GM18505 (cell line): ENCODE results near the gene GFAP.
A peak's percentile ranks its signal among the peaks of the same experiment; 100 is the strongest.

ENCODE experiments used
- ATAC-seq: cut with Tn5 transposase; IDR thresholded peaks from one replicate; pipeline ENCODE4 v1.9.1; 2021; ENCODE audit not compliant: unreplicated experiment
- POLR2A ChIP-seq: IDR thresholded peaks from 4 replicates; pipeline ENCODE4 v1.6.1; 2011; ENCODE audit warnings: borderline replicate concordance; ENCODE audit not compliant: insufficient read depth, insufficient read length; ENCODE audit errors: extremely low read depth

Gene GFAP

DNA sequence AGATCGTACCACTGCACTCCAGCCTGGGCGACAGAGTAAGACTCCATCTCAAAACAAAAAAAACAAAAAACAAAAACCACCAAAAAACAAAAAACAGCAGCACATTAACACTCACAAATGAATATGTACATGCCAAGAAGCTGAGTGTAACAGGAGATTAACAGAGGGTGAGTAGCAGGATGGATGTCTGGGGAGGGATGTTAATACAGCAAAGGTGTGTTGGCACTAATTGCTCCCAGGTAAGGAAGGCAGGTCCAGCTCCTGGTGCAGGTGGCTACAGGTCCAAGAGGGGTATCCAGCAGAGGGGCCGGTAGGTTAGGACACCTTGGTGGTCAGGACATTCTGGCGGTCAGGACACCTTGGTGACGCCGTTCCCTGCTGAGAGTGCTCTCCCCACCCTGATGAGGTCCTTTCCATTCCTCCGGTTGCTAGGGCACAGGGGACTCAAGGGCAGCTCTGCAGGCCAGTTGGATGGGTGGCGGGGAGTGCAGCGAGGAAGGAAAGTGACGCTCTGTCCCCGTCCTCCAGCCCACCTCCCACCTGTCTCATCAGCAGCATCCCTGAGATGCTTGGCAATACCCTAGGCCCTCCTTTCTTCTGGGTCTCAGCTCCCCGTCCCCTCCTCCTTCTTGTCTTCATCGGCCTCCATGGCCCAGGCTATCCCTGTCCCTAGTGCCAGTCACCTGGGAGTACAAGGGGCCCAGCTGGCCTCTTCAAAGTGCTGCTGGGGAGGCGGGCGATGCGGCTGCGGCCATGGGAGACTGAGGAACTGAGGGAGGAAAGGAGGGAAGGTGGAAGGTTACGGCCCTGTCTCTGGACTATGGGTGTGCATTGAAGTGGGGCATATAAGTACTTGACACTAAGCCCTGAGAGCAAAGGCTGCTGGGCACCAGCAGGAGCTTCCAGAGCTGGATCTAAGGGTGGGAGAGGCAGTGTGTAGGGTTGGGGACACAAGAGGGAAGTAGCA lies 10.7 kb upstream of the GFAP start:
- no peak for ATAC-seq
- TF ChIP-seq POLR2A, result no peak

DNA sequence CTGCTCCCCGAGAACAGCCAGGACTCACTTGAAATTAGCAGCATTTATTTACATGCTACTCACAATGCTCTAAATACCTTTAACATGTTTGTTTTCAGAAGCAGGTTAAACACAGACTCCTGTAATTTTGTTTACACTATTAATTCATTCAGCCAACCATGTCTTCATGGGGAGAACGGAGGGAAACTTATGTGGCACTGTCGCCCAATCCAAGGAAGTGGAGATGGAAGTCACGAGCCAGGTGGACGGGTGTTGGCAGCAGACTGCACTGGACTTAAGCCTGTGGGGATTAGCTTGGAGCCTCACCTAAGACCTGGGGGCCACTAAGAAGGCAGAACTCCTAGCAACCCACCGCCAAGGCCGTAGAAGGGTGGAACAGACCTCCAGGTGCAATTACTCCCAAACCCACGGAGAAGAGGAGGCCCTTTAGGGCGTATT lies 8.8 kb upstream of the GFAP start:
- no peak for TF ChIP-seq POLR2A
- no peak for ATAC-seq

DNA sequence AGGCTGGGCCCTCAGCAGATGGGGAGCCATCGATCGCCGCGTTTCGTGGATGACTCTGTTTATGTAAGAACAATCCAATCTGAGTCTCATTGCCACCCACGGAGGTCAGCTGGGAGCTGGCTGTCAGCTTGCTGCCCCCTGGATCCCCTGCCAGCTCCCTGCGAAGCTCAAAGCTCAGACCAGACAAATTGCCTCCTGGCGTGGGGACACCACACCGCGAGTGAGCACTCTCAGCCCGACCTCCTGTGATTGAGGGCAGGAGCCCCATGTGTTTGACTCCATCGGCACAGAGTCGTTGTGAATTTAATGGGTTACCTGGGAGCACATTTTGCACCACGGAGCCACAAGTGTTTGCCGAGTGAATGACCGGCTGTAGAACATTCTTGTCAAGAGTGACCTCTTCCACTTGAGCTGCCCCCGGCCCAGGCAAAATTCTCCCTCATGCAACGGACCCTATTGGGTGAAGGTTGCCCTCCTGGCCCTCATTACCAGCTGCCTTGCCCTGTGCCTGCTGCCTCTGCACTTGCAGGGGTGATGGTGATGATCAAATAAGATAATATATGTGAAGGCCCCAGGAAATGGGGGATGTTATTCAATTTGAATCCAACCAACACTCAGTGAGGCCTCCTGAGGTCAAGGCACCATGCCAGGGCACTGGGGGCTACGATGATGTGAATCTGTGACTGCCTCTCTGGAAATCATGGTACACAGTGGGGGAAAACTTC lies 7.6 kb upstream of the GFAP start:
- TF ChIP-seq POLR2A, result no peak
- no peak for ATAC-seq

DNA sequence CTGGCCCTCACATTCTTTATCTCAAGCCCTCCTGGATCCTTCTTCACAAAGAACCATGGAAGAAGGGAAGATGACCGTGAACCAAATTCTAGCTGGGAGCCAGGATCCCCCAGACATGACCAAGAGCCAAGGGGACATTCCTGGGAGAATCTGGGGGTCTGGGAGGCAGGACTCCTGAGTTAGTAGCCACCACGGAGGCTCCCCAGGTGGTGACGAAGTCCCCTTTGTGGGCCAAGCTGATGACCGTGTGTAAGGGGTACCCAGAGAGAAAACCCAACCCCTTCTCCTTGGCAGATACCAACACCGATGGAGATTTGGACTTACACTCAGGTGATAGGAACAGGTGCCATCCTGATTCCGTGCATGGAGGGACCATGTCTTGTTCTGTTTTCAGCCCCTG lies 6.8 kb upstream of the GFAP start:
- ATAC-seq, result no peak
- no peak for TF ChIP-seq POLR2A

DNA sequence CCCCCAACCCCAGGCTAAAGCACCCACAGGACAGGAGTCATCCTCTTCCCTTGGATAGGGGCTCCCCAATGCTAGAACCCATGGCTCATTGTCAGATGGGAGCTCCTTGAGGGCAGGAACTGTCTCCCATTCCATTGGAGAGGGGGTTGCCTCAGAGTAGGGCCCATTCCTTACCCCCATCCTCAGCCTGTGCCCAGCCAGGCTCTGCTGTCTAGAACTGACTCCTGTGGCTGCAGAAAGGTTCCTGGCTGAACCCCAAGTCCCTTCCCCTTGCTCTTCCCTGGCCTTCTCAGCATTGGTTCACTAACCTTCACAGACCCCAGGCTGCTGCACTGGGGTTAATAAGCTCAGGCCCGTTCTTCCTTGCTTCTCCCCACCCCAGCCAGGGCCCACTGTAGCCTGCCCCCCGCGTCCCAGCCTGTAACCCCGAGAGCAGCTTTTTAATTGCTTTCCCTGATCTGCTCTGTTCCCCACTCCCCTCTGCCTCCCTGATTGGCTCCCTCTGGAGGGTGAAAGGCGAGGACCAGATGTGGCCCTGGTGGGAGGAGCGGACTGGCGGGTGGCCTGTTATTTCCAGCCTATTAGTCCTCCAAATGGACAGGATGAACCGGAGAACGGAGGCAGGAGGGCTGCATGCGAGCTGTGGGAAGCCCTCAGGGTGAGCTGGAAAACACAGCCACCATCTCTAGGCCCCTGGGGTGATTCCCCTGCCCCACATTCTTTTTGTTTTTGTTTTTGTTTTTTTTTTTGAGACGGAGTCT lies 6.0 kb upstream of the GFAP start:
- no peak for TF ChIP-seq POLR2A
- ATAC-seq, result no peak

DNA sequence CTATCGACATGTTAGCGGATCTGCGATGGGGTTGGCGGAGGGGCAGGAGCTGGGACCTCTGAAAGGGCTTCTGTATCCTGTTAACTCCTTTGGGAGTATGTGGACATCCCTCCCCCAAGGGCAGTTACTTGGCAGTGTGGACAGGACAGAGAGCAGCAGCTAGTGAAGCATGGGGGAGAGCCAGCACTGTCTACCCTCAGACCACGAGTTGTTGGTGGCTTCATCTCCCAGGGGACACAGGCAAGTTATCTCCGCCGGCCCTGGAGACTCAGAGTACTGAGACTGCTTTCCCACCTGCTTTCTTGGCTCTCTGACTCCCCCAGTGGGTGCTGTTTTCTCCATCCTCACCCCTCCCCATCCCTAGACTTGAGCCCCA lies 5.3 kb upstream of the GFAP start:
- peak; percentile 4 for TF ChIP-seq POLR2A
- ATAC-seq, result no peak

DNA sequence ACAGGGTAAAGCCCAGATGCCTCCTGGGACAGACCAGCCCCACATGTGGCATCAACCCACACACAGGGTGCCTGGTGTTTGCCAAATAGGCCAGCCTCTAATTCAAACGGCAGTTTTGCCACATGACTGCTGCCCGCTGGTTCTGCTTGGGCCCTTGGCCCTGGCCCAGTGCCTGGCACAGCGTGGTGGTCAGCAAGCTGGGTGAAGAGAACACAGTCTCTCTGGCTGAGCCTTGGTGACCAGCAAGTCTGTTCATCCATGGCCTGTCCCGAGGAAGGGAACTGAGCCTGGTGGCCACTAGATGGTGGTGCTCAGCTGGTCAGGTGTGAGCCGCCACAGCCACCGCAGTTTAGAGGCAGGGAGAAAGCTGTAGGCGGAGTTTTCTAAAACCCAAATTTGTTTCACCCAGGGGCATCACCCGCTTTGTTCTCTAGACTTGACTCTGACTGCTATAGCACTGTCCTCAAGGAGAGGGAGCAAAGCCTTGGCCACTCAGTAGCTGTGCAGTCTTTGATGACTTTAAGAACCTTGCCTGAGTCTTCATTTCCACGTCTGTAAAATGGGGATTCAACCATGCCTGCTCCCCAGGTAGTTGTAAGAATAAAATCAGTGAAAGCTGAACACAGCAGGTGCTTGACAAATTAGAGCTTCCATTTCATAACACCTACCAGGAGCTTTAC lies 4.7 kb upstream of the GFAP start:
- ATAC-seq, result no peak

DNA sequence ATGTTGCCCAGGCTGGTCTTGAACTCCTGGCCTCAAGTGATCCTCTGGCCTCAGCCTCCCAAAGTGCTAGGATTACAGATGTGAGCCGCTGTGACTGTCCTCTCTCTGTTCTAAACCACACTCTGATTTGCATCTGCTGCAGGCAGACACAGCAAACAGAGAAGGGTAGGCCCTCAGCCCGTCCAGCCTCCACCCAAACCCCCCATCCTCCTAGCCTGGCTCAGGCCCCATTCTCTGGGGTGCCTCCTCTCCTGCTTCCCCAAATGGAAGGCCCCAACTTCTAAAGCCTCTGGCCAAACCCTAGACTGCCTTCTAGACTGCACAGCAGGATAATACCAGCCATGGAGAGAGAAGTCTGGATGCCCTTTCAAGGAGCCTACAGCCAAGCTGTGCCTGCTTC lies 4.1 kb upstream of the GFAP start:
- TF ChIP-seq POLR2A, result no peak
- ATAC-seq, result no peak

More for the DNA sequence above, 4.7 kb upstream of the GFAP start:
- TF ChIP-seq POLR2A, result peak; percentile 24

DNA sequence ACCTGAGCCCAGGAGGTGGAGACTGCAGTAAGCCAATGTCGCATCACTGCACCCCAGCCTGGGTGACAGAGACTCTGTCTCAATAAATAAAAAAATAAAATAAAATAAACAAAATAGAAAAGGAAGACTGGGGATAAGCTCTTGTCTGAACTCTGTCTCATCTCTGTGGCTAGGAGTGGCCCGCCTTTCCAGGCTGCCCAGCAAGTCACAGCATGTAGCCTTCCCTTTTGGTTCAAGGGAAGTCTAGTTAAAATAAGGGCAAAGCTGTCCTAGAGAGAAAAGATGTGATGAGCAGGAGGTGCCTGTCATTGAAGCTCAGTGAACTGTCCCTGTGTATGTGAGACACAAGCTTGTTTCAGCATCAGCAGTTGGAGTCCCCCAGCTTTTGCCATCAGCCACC lies 2.7 kb upstream of the GFAP start:
- no peak for ATAC-seq

DNA sequence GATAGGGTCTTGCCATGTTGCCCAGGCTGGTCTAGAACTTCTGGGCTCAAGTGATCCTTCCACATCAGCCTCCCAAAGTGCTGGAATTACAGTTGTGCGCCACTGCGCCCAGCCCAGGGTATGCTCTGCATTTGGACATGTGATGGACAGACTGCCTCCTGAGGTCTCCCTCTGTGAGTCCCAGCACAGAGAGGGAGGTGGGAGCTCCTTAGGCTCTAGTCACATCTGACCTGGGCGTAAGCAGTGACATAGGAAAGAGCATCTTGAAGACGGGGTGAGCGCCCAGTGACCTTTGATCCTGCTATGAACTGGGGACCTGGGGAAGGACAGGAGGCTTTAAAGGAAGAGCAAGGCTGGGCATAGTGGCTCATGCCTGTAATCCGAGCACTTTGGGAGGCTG lies 2.2 kb upstream of the GFAP start:
- TF ChIP-seq POLR2A, result no peak
- ATAC-seq, result no peak

More for the DNA sequence above, 2.7 kb upstream of the GFAP start:
- TF ChIP-seq POLR2A, result no peak

DNA sequence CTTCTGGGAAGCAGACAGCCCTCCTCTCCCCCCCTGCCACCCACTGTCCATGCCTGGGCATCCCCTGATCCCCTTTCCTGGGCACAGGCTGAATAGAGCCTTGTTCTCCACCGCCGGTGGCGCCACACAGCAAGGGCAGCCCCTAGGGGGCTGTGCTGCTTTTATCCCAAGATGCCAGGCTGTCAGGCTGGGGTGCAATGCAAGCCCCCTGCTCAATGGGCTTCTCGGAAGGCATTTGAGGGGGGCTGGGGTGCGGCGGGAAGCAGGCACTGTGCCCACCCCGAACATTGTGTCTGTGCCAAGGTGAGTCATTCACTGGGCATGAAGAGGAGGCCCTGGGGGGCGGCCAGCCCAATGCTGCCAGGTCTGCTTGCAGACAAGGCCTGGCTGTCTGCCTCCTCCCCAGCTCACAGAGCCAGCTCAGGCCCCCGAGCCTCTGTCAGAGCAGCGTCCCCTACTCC lies 1.5 kb upstream of the GFAP start:
- ATAC-seq, result no peak
- TF ChIP-seq POLR2A, result no peak

DNA sequence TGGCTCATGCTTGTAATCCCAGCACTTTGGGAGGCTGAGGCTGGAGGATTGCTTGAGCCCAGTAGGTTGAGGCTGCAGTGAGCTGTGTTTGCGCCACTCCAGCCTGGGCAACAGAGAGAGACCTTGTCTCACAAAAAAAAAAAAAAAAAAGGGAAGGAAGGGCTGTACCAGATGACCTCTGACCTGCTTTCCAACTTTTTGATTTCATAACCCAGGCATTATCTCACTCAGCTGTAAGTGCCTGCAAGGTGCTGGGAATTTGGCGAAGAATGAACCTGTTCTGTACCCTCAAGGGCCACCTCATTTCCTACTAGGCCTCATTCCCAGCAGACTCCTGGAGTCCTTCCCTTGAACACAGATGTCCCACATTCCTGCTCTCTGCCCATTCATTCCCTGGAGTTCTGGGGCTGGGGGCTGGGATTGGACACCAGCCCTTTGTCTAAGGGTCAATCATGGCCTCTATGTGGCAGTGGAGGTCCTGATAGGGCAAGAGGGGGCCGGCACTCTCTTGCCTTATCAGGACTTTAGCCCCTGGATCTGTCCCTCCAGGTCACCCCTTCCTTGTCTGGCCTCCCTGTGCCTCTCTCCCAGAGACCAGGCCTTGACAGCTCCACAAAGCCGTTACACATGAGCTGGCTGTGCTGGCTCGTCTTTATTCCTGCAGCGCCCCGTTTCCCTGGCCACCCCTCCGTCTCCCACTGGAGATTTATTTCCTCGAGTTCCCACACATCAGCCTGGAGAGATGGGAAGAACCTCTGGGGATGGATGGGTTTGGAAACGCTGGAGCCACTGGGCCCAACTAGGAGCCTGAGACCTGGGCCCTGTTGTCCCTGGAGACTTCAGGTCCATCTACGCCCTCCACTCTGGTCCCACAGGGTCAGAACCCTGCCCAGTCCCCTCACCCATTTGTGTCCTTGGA lies 821 bp upstream of the GFAP start:
- no peak for TF ChIP-seq POLR2A
- no peak for ATAC-seq
